GM19452 (cell line): ENCODE measurements around the gene CCDC191.

ENCODE experiments used
- ATAC-seq: cut with Tn5 transposase; IDR thresholded peaks from one replicate; pipeline ENCODE4 v1.9.1; 2021; ENCODE audit not compliant: unreplicated experiment

The CCDC191 gene

GRCh38 chr3:113977822-113978221 lies 78.5 kb downstream of the CCDC191 start:
- ATAC-seq, result no peak

- no peak for ATAC-seq
These were observed 87.3 kb downstream of the CCDC191 start for GRCh38 chr3:113968986-113969385.

GRCh38 chr3:113966172-113966571 lies 90.2 kb downstream of the CCDC191 start:
- ATAC-seq, result no peak

- ATAC-seq, result no peak
These were observed 92.4 kb downstream of the CCDC191 start for GRCh38 chr3:113963879-113964278.

- ATAC-seq, result no peak
These were observed 102.1 kb downstream of the CCDC191 start for GRCh38 chr3:113954091-113954685.

- ATAC-seq, result no peak
These were observed 102.6 kb downstream of the CCDC191 start for GRCh38 chr3:113953677-113954076.

- no peak for ATAC-seq
These were observed 103.4 kb downstream of the CCDC191 start for GRCh38 chr3:113952921-113953320.

GRCh38 chr3:113948015-113948917 lies 108.1 kb downstream of the CCDC191 start:
- ATAC-seq, result peak; percentile 50

GRCh38 chr3:113947372-113948014 lies 108.8 kb downstream of the CCDC191 start, which contains the start of gene ZDHHC23:
Gene ZDHHC23, plus strand, starts transcription at chr3:113948013. Its CDS starts 790 bp downstream, at chr3:113948803.
- peak; percentile 81 for ATAC-seq

GRCh38 chr3:113946831-113947230 lies 109.5 kb downstream of the CCDC191 start:
- ATAC-seq, result no peak

- no peak for ATAC-seq
These were observed 128.8 kb downstream of the CCDC191 start for GRCh38 chr3:113927556-113927955.

GRCh38 chr3:113914646-113915045 lies 141.7 kb downstream of the CCDC191 start:
- ATAC-seq, result no peak
